Aorta (tissue), 5 donors: Measurements from ENCODE around the gene NBAS. TPM values are rescaled to one million over a fixed set of nuclear protein-coding genes. Genes with fewer than 3 reads are reported as not detected.

Experiments used
- ATAC-seq: fragments of 200-7000 bp; cut with Tn5 transposase; one replicate; pipeline ENCODE4 v1.9.1; 2022; ENCODE audit warnings: moderate library complexity; ENCODE audit not compliant: low FRiP score
- DNase-seq, 2 donors: peaks; one replicate each; pipeline ENCODE4 v3.0.0-alpha.2; 2020
- H3K27ac ChIP-seq, 2 donors: one replicate each; pipeline ENCODE4 v1.5.1; 2013; ENCODE audit warnings: low read length in 2 of 2, mild to moderate bottlenecking in 2 of 2, moderate library complexity in 2 of 2, control low read depth in 1 of 2, inconsistent platforms in 1 of 2, low read depth in 1 of 2
- H3K27me3 ChIP-seq, 2 donors: one replicate each; pipeline ENCODE4 v1.6.1; 2013; ENCODE audit warnings: control low read depth in 1 of 2, low read length in 1 of 2, mild to moderate bottlenecking in 1 of 2, moderate library complexity in 1 of 2; ENCODE audit not compliant: insufficient read depth in 2 of 2, control insufficient read depth in 1 of 2
- H3K36me3 ChIP-seq, 2 donors: one replicate each; pipeline ENCODE4 v1.6.1; 2013; ENCODE audit warnings: control low read depth in 1 of 2, low read length in 1 of 2, mild to moderate bottlenecking in 1 of 2; ENCODE audit not compliant: insufficient read depth in 2 of 2, control insufficient read depth in 1 of 2
- H3K4me1 ChIP-seq, 2 donors: one replicate each; pipeline ENCODE4 v1.6.1; 2013; ENCODE audit warnings: low read length in 2 of 2, control low read depth in 1 of 2, mild to moderate bottlenecking in 1 of 2, moderate library complexity in 1 of 2; ENCODE audit not compliant: insufficient read depth in 2 of 2, control insufficient read depth in 1 of 2
- H3K4me3 ChIP-seq, 2 donors: one replicate each; pipeline ENCODE4 v1.5.1; 2013; ENCODE audit warnings: low read length in 2 of 2, control low read depth in 1 of 2, mild to moderate bottlenecking in 1 of 2
- H3K9me3 ChIP-seq: one replicate; pipeline ENCODE4 v1.6.1; 2013; ENCODE audit warnings: mild to moderate bottlenecking, low read length; ENCODE audit not compliant: control insufficient read depth
- WGBS, 2 donors: extraction: QIAGEN DNeasy Blood & Tissue Kit; methylation state at CpG; one replicate each; pipeline ENCODE4 v1.1.7; 2013; 5-methylcytosine and 5-hydroxymethylcytosine counted together
- intact Hi-C, 2 donors: fragments of 100-400 bp; cut with DNase I; formaldehyde crosslinking; loops; one replicate each; pipeline versions ENCODE4 v1.14.2 to v1.15.0; 2022
- polyA plus RNA-seq, 2 donors: library from polyadenylated mRNA; stranded (reverse); fragments of 200-250 nt; gene quantifications; one replicate each; pipeline ENCODE4 v1.2.3, GENCODE V29; 2013
- total RNA-seq, 2 donors: library from RNA; stranded (reverse); fragmentation: NEBNext Ultra II Directional; extraction: Animal tissue kit (Norgen Biotek cat#: 25700); gene quantifications; one replicate each; pipeline ENCODE4 v1.2.1, GENCODE V29; 2021
- donor health status: healthy with polysubstance abuse.
- donor health status: Bipolar disorder and iron deficiency.
- donor health status: DM: no; HTN: no; CAD: no.
- donor health status: DM: no; HTN: no; CAD: no.
- donor health status: DM: yes; HTN: yes; CAD: no.

Gene NBAS
- total and polyA plus RNA-seq, 4 donors = 7.4 to 46.0 (median 33.7) TPM

DNA sequence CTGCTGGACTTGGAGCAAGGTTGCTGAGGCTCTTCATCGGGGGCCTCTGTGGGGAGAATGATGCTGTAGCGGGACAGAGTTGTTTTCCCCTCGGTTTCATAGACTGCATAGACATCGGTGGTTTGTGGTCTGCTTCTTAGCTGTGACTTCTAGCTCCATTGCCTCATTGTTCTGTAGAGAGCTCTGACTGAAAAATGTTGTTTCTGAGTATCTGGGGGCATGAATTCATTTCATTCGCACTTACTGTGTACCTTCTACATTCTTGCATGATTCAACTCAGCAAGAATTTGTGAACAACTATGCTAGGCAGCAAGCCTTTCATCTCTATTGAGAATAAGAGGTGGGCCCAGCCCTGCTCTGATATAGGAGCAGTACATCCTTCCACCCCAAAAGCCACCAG lies 406.8 kb downstream of the NBAS start:
- H3K27me3 ChIP-seq = no peaks in the 10 kb centered on the region
- DNase-seq (no peak), ATAC-seq (no peak)
- H3K36me3 ChIP-seq = no peaks in the 10 kb centered on the region
- no peak overlapping the region for H3K27ac ChIP-seq
- intact Hi-C loops = no loop called here
- H3K4me1 ChIP-seq = no peaks in the 10 kb centered on the region
- no peaks in the 10 kb centered on the region for H3K9me3 ChIP-seq
- 51 to 62% methylated on average over 5 of the region's 5 CpGs for WGBS, 2 donors
- no peak overlapping the region for H3K4me3 ChIP-seq

DNA sequence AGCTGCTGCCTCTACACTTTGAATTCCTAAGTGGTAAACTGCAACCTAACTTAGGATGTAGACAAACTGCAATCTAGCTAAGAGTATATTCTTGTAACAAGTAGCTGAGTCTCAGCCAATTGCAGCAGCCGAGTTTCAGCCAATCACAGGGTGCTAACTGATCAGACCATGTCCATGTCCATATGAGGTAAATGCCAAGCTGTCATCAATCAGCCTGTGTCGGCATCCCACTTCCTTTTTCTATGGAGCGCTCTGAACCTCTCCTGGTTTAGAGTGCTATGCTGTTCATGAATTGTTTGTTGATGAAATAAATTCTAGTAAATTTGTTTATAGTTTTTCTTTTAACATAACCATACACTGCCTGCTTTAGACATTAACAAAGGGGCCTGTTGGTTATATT lies 408.8 kb downstream of the NBAS start:
- intact Hi-C loops = no loop called here
- Histone ChIP-seq H3K36me3 (no peaks in the 10 kb centered on the region), H3K9me3 (no peaks in the 10 kb centered on the region), H3K4me3 (no peak overlapping the region), H3K4me1 (no peaks in the 10 kb centered on the region), H3K27ac (no peak overlapping the region), H3K27me3 (no peaks in the 10 kb centered on the region)
- DNase-seq (no peak), ATAC-seq (no peak)
- 80 to 90% methylated on average over 3 of the region's 3 CpGs for WGBS, 2 donors

DNA sequence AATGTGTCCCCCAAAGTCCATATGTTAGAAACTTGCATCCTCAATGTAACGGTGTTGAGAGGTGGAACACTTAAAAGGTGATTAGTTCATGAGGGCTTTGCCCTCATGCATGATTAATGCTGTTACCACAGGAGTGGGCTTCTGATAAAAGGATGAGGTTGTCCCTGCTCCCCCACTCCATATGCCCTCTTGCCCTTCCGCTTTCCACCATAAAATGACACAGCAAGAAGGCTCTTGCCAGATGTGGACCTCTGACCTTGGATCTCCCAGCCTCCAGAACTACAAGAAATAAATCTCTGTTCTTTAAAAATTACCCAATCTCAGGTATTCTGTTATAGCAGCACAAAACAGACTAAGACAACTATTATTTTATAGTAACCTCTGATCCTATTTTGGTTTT lies 412.1 kb downstream of the NBAS start:
- H3K27ac ChIP-seq = no peak overlapping the region
- 73 to 74% methylated on average over 2 of the region's 2 CpGs for WGBS, 2 donors
- no peak overlapping the region for H3K4me3 ChIP-seq
- no peaks in the 10 kb centered on the region for H3K9me3 ChIP-seq
- H3K36me3 ChIP-seq = no peaks in the 10 kb centered on the region
- H3K4me1 ChIP-seq = no peaks in the 10 kb centered on the region
- no peaks in the 10 kb centered on the region for H3K27me3 ChIP-seq
- intact Hi-C loops = no loop called here
- ATAC-seq (no peak), DNase-seq (no peak)

DNA sequence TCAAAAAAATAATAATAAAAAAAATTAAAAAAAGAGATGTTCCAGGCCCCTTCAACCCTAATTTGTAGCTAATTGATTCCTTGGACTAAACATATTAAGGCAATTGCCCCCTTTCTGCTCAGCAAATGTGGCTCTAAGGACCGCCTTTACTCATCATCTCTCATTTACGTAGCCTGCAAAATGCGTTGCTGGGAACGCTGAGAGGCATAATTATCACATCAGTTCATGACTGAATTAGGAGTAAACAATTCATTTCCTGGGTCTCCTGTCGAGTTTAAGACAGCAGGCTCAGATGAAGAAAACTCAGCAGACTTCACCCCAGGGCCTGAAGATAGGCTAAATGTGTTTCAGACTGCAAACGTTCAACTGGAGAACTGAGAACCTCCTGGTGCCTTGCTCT lies 413.5 kb downstream of the NBAS start:
- H3K4me1 ChIP-seq = no peaks in the 10 kb centered on the region
- no peak overlapping the region for H3K4me3 ChIP-seq
- intact Hi-C loops = no loop called here
- ATAC-seq = no peak
- no peaks in the 10 kb centered on the region for H3K36me3 ChIP-seq
- no peak overlapping the region for H3K27ac ChIP-seq
- no peak for DNase-seq
- H3K27me3 ChIP-seq = no peaks in the 10 kb centered on the region
- H3K9me3 ChIP-seq = no peaks in the 10 kb centered on the region
- 71 to 81% methylated on average over 6 of the region's 6 CpGs for WGBS, 2 donors

DNA sequence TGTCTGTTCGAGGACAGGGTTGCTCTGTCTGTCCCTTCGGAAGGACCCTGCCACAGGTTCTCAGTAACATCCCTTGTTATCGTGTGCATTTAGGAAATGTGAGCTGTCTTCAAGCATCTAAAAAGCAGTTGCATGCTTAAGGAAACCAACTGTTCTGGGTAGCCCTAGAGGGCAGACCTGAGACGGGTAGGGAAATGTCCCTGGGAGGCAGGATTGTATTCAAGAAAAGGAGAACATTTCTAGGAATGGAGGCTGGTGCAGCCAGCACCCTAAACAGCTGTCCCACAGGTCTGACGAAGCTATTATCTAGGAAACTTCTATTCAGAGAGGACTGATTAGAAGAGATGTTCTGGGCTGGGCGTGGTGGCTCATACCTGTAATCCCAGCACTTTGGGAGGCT lies 414.2 kb downstream of the NBAS start:
- intact Hi-C loops = no loop called here
- H3K36me3 ChIP-seq = no peaks in the 10 kb centered on the region
- WGBS, 2 donors = 93% methylated on average over 6 of the region's 6 CpGs

DNA sequence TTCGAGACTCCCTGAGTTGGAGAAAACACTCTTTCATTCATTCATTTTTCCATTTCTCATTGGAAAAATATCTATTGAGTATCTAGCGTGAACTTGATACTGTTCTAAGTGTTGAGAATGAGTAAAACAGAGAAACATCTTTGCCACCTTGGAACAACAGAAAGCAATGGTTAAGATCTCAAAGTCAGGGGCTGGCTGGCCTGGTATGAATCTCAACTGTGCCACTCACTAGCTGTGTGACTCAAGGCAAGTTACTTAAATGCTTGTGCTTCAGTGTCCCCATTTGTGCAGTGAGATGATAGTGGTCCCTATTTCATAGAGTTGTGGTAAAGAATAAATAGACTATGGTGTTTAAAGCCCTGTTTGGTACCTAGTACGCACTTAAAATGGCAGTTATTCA lies 415.2 kb downstream of the NBAS start:
- H3K4me1 ChIP-seq = no peaks in the 10 kb centered on the region
- no peak overlapping the region for H3K27ac ChIP-seq
- intact Hi-C loops = no loop called here
- H3K9me3 ChIP-seq = no peaks in the 10 kb centered on the region
- H3K27me3 ChIP-seq = no peaks in the 10 kb centered on the region
- H3K36me3 ChIP-seq = no peaks in the 10 kb centered on the region
- no peak for ATAC-seq
- WGBS, 2 donors = 95 to 97% methylated on average over 3 of the region's 3 CpGs
- DNase-seq = no peak
- H3K4me3 ChIP-seq = no peak overlapping the region

More for the DNA sequence above, 414.2 kb downstream of the NBAS start:
- no peaks in the 10 kb centered on the region for H3K4me1 ChIP-seq
- H3K27me3 ChIP-seq = no peaks in the 10 kb centered on the region
- ATAC-seq = no peak
- no peak overlapping the region for H3K27ac ChIP-seq
- no peaks in the 10 kb centered on the region for H3K9me3 ChIP-seq
- H3K4me3 ChIP-seq = no peak overlapping the region
- no peak for DNase-seq

DNA sequence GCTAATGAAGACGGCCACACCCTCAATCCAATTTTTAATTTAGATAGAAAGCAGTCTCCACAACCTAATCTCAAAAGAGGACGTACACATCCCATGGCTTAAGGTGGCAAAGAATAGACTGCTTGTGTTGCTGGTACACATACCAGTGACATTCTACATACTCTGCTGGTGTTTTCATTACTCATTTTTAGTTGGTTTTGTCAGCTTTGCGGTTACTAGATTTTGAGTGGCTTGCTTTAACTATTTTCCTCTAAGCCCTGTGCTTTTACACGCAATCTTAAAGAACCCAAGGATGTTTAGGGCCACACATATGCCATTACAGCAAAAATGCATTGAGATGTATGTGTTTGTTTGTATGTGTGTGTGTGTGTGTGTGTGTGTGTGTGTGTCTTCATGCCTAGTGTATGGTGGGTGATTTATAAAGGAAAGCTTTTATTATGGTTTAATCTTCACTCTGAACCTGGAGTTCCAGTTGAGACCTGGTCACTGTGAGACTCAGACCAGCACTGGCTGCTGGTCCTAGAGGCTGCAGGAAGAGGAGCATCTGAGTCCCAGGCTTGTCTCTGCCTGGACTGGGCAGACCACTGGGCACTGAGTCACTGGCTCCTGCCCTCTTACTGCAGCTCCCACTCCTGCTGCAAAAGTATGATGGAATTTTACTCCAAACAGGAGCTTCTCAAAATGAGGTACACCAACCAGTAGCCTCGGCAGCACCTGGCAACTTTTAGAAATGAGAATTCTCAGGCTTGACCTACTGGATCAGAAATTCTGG lies 415.9 kb downstream of the NBAS start:
- Histone ChIP-seq H3K27ac (no peak overlapping the region), H3K27me3 (no peaks in the 10 kb centered on the region), H3K4me3 (no peak overlapping the region), H3K9me3 (no peaks in the 10 kb centered on the region), H3K4me1 (no peaks in the 10 kb centered on the region), H3K36me3 (no peaks in the 10 kb centered on the region)
- no peak for DNase-seq
- WGBS, 2 donors = 61 to 68% methylated on average over 5 of the region's 5 CpGs
- intact Hi-C loops = no loop called here
- no peak for ATAC-seq

DNA sequence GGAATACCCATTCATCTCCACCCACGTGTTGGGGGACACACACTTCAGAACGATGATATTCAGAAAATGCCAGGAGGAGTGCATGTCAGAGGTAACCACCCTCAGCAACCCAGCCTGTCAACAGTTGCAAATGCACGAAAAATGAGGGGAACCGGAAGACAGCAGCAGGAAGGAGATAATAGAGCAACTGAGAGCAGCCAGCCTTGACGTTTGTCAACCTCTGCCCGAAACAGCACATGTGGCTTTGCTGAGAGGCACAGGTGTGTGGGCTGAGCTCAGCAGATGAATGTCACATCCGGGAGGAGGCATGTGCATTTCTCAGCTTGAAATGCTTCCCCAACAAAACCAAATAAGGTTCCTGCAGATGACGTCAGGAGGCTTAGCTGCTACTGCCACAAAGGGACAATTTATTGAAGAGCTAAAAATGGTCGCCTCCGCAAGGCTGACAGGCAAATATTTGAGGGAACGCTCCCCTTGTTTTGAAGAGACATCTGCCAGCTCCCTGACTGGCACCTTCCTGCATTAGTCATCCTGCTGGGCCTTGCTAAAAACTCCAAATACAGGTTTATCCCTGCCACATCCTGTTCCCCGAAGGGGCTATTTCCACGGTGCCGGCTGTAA lies 419.0 kb downstream of the NBAS start:
- no peaks in the 10 kb centered on the region for H3K4me1 ChIP-seq
- peaks cover 4% of the 10 kb centered on the region for H3K9me3 ChIP-seq
- H3K4me3 ChIP-seq = no peak overlapping the region
- intact Hi-C loops = no loop called here
- ATAC-seq = no peak
- no peak overlapping the region for H3K27ac ChIP-seq
- WGBS, 2 donors = 27 to 35% methylated on average over 14 of the region's 14 CpGs
- H3K36me3 ChIP-seq = no peaks in the 10 kb centered on the region
- DNase-seq = no peak
- no peaks in the 10 kb centered on the region for H3K27me3 ChIP-seq

DNA sequence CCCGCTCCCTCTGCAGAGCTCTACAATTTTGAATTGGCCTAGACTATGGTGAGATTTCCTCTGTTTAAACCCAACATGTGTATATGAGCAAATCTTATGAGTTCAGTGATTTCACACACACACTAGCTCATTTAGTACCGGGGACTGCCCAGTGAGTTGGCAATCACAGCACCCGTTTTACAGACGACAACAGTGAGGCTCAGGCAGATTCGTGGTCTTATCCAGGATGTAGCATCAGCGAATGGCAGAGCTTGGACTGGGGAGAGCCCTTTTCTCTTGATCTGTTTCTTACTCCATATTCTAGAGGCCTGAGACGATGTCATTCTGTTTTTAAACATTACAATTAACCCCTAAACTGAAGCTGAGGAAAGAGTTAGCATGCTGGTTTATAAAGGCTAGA lies 419.9 kb downstream of the NBAS start:
- ATAC-seq (no peak), DNase-seq (no peak)
- WGBS, 2 donors = 86 to 89% methylated on average over 7 of the region's 7 CpGs
- H3K4me3 ChIP-seq = no peak overlapping the region
- intact Hi-C loops = no loop called here
- H3K27me3 ChIP-seq = no peaks in the 10 kb centered on the region
- peaks cover 4% of the 10 kb centered on the region for H3K9me3 ChIP-seq
- no peak overlapping the region for H3K27ac ChIP-seq
- no peaks in the 10 kb centered on the region for H3K4me1 ChIP-seq
- no peaks in the 10 kb centered on the region for H3K36me3 ChIP-seq
